GM06990 (cell line): ENCODE data around the gene CAMK1D.

ENCODE experiments used
- DNase-seq: peaks from one replicate; pipeline ENCODE4 v3.0.0-alpha.2; 2011; ENCODE audit not compliant: insufficient read length; ENCODE audit errors: extremely low read depth
- H3K27me3 ChIP-seq: replicated peaks from 2 replicates; pipeline ENCODE4 v1.6.0; 2011; ENCODE audit warnings: low read length; ENCODE audit not compliant: control insufficient read depth, insufficient read depth
- H3K36me3 ChIP-seq: 2 replicates; pipeline ENCODE4 v1.5.1; 2011; ENCODE audit warnings: low read length; ENCODE audit not compliant: control insufficient read depth, insufficient read depth
- H3K4me3 ChIP-seq: replicated peaks from 2 replicates; pipeline ENCODE4 v1.5.1; 2011; ENCODE audit warnings: low read depth, mild to moderate bottlenecking, control low read depth, low read length
- TF ChIP-seq, protein P1 (sequence below): IDR thresholded peaks from 2 replicates; pipeline ENCODE4 v1.5.1; 2011; ENCODE audit warnings: low read length, control low read depth, mild to moderate bottlenecking, inconsistent platforms; ENCODE audit not compliant: insufficient read depth, poor library complexity, severe bottlenecking

Gene CAMK1D

DNA sequence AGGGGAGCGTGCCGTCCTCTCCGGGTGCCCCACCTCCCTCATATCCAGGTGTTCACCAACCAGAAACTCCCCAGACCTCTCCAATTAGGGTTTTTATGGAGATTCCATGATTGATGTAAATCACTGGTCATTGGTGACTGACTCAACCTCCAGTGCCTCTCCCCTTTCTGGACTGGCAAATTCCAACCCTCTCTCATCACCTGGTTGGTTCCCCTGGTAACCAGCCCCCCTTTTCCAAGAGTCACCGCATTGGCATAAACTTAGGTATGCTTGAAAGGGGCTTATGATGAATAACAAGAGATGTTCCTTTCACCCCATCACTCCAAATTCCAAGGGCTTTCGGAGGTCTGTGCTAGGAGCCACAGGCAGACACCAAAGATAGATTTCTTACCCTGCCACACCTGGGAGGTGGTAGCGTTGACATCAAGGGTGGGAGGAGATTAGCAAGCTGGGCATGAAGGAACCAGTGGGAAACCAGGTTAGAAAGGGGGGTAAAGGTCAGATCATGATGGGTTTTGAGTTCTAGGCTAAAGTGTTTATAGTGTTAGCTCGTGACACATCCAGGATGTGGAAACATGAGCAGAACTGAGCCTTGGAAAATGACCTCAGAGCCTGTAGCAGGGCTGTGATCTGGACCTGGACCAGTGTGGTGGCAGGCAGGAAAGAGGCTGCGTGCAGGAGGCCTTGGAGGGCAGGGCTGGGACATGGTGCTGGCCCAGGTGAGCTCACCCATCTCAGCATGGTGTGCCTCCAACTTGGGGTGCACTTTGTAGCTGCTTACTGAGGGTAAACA lies 45.1 kb downstream of the CAMK1D start:
- TF ChIP-seq, protein P1, sequence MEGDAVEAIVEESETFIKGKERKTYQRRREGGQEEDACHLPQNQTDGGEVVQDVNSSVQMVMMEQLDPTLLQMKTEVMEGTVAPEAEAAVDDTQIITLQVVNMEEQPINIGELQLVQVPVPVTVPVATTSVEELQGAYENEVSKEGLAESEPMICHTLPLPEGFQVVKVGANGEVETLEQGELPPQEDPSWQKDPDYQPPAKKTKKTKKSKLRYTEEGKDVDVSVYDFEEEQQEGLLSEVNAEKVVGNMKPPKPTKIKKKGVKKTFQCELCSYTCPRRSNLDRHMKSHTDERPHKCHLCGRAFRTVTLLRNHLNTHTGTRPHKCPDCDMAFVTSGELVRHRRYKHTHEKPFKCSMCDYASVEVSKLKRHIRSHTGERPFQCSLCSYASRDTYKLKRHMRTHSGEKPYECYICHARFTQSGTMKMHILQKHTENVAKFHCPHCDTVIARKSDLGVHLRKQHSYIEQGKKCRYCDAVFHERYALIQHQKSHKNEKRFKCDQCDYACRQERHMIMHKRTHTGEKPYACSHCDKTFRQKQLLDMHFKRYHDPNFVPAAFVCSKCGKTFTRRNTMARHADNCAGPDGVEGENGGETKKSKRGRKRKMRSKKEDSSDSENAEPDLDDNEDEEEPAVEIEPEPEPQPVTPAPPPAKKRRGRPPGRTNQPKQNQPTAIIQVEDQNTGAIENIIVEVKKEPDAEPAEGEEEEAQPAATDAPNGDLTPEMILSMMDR = no peak
- H3K4me3 ChIP-seq = no peak overlapping the region
- no peaks in the 10 kb centered on the region for H3K27me3 ChIP-seq
- H3K36me3 ChIP-seq = no peaks in the 10 kb centered on the region
- no peak for DNase-seq

DNA sequence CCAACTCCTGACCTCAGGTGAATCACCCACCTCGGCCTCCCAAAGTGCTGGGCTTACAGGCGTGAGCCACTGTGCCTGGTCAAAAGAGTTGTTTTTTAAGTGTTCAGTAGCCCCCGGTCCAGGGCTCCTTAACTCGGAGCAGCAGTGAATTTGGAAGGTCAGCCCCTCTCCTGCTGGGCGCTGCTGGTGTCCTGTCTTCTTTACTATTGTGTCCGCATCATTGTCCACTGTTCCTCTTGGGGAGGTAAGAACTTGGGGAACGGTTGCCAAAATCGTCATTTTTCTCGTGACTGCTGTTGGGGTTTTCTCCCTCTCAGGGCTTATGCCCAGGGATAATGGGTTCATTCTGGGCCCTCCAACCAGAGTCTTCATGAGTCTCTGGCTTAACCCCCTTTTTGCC lies 46.7 kb downstream of the CAMK1D start:
- no peaks in the 10 kb centered on the region for H3K36me3 ChIP-seq
- H3K4me3 ChIP-seq = no peak overlapping the region
- no peaks in the 10 kb centered on the region for H3K27me3 ChIP-seq
- no peak for DNase-seq
- TF ChIP-seq, protein P1 = no peak

DNA sequence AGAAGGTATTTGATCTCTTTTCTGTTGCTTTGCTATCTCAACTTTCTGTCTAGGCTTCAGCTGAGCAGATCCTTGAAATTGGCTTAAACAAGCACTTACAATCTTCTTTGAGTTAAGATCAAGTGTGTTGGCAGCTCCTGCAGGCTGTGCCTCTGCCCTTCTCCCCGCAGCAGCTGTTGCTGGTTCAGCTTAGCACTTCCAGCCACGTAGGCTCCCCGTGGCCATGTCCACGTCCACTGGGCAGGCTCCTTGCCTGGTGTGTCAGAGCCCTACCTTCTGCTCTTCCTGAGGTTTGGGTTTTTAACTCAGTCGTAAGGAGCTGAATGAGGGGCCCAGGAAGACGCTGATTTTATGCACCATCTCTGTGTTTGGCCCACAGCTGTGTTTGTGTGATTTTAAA lies 47.2 kb downstream of the CAMK1D start:
- H3K27me3 ChIP-seq = no peaks in the 10 kb centered on the region
- no peak overlapping the region for H3K4me3 ChIP-seq
- TF ChIP-seq, protein P1 = no peak
- H3K36me3 ChIP-seq = no peaks in the 10 kb centered on the region
- no peak for DNase-seq

DNA sequence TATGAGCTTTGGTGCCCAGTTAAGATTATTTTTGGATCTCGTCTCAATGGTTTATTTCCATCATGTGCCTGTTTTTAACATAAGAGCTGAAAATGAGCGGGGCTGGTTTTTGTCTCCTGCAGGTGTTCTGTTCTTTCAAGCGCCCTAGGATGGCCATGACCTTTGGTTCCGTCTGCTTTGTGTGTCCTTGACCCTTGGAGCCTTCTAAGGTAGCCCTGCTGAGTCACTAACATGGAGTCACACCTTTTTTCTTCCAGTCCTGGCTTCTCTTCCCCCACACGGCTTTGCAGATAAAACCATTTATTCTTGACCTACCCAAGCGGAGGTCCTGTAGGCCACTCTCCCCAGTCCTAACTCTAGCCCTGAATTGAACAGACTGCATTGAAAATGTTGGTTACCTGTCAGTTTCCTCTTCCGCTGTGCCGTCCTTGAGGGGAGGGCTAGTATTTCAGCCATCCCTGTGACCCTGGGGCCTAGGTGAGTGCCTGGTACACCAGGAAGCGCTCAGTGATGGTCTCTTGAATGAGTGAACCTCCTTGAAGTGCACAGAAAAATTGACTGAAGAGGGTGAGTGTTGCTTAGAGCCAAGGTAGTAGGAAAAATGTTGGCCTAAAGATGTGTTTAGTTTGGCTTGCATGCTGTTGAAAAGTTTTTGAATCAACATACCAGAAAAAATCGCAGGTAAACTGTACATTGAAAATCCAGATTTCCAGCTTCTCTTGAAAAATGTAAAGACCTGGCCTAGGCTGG lies 48.0 kb downstream of the CAMK1D start:
- H3K4me3 ChIP-seq = no peak overlapping the region
- TF ChIP-seq, protein P1 = no peak
- no peak for DNase-seq
- H3K36me3 ChIP-seq = no peaks in the 10 kb centered on the region
- no peaks in the 10 kb centered on the region for H3K27me3 ChIP-seq

DNA sequence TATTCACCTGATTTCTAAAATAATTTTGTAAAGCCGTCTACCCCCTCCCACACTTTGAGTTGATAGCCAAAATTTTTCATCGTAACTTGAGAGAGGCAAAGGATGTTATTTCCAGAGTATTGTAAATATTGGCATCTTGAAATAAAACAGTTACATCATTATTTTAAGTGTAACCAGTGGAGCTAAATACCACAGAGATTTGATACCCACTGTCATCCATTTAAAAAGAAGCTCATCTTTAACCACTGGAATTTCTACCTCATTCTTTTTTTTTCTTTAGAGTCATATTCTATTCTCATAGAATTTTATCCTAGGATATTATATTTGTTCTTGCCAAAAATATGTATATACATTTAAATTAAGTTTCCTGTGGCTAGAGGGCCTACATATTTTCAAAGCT lies 48.6 kb downstream of the CAMK1D start:
- TF ChIP-seq, protein P1 = no peak
- Histone ChIP-seq H3K27me3 (no peaks in the 10 kb centered on the region), H3K4me3 (no peak overlapping the region), H3K36me3 (no peaks in the 10 kb centered on the region; the same call in 1 of the 2 replicates)
- DNase-seq = no peak
